Stimulated activated CD8-positive, alpha-beta memory T cell treated with anti-CD3 and anti-CD28 coated beads, Interleukin-7, amount 100 ng/mL, for 48 hours (primary cell): Measurements from ENCODE around the gene NUDT4.

Source experiments
- DNase-seq, 2 donors: peaks; one replicate each; pipeline ENCODE4 v3.0.0-alpha.2; 2020; ENCODE audit warnings: low read depth in 1 of 2; ENCODE audit errors: extremely low read depth in 1 of 2

Gene NUDT4

GRCh38 chr12:93377252-93378195 lies at the start of gene NUDT4:
NUDT4 (plus strand) TSS chr12:93377925; CDS start chr12:93378323, 398 bp downstream.
- DNase-seq = peak; percentile 91 to 92

GRCh38 chr12:93333054-93333453 lies 44.7 kb upstream of the NUDT4 start:
- no peak for DNase-seq

- no peak for DNase-seq
These were observed 43.9 kb upstream of the NUDT4 start for GRCh38 chr12:93333828-93334227.

DNA sequence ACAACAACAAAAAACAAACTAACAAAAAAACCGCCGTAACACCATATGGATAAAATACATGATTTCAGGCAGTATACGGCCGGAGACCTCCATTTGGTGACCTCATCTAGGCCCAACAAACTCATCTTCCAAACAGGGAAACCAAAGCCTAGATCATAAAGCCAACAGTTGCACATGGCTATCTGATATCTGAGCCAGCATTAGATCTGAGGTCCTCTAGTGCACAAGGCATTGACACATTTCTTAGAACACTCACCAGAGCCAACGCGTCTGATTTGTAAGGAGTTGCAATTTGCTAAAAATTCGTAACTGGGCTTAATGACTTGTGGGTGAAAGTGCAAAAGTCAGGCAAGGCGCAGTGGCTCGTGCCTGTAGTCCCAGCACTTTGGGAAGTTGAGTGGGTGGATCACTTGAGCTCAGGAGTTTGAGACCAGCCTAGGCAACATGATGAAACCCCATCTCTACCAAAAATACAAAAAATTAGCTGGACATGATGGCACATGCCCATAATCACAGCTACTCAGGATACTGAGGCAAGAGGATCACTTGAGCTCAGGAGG lies 42.0 kb upstream of the NUDT4 start:
- DNase-seq = no peak

DNA sequence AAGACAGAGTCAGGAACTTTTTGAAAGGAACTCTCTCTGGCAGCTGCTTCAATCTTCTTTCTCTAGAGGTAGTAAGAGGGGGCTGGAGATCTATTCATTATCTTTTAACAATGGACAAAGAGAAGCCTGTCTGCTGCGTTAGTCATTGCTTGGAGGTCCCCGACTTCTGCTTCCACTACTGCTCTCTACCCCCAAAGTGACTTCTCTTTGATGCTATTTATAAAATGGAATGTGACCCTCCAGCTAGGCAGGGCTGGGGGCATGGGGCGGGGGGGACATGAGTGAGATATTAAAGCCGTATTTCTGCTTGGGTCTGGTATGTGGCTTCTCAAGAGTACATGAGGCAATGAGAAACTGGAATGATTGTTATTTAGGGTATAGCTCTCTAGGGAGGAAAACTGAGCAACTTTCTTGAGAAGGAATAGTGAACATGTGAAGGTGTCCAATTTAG lies 41.4 kb upstream of the NUDT4 start:
- no peak for DNase-seq

GRCh38 chr12:93338598-93338997 lies 39.1 kb upstream of the NUDT4 start:
- no peak for DNase-seq

- no peak for DNase-seq
These were observed 38.0 kb upstream of the NUDT4 start for GRCh38 chr12:93339695-93340094.

DNA sequence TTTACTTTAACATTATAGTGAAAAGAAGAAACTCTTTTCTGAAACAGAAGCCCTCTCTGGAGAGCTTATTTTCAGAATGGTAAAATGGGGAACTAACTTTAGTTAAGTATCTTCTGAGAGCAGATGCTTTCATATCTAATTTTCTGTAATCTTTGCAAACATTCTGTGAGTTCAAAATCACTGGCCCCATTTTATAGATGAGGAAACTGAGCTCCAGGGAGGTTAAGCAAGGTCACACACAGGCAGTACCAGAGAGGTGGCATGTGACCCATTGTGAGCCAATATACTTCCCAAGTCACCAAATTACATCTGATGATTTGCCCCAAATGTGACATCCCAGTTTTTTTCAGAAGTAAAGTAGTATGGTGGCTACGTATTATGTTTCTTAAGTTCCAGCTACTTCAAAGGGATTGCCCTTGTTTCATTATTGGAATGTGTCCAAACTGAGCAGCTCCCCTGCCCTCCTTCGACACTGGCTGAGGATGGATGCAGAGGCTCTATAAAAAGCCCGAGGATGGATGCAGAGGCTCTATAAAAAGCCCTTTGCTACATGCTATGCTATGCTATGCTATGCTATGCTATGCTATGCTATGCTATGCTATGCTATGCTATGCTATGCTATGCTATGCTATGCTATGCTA lies 36.2 kb upstream of the NUDT4 start:
- no peak for DNase-seq

- DNase-seq = no peak
These were observed 30.5 kb upstream of the NUDT4 start for GRCh38 chr12:93347054-93347785.

DNA sequence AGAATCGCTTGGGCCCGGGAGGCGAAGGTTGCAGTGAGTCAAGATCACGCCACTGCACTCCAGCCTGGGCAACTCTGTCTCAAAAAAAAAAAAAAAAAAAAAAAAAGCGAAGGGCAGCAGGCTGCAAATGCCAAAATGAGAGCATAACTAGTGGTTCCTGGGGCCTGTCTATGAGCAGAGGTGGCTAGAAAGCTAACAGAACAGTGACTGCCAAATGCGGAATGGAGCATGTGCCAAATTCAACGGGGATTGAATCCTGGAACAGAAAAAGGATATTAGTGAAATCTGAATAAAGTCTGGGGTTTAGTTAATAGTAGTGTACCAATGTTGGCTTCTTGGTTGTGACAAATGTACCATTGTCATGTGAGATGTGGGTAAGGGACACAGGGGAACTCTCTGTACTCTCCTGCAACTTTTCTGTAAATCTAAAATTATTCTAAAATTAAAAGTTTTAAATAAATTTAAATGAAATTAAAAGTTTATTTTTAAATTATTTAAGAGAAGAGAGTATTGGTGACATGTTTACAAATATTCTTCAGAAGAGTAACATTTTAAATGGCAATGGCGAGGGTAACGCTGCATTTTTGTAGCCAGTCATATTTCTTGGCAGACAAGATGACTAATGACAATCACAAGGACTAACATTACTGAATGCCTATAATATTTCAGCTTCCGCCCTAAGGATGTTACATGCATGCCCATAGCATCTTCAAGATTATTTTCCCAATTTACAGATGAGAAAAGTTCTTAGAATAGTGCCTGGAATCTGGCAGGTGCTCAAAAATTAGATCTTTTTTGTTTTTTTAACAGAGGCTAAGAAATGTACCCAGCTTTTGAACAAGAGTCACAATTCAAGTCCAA lies 28.9 kb upstream of the NUDT4 start:
- DNase-seq = no peak

- no peak for DNase-seq
These were observed 26.0 kb upstream of the NUDT4 start for GRCh38 chr12:93351726-93352125.

DNA sequence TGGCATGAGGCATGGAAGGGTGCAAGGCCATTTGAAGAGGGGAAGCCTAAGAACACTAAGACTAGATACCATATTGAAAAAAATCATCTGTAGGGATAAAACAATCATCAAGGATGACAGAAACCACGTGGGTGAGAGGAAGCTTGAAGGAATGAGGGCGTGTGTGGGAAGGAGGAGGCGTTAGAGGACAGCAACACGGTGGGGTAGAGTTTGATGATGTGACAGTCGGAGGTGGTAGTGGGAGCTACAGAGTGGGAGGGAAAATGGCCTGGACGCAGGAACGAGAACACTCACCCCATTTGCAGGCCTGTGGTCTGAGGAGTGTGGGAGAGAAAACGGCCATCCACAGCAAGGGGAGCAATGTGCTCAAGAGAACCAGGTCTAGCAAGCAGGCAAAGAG lies 25.4 kb upstream of the NUDT4 start:
- no peak for DNase-seq

GRCh38 chr12:93356214-93356613 lies 21.5 kb upstream of the NUDT4 start:
- no peak for DNase-seq

GRCh38 chr12:93358058-93358457 lies 19.7 kb upstream of the NUDT4 start:
- DNase-seq = no peak

GRCh38 chr12:93358821-93359220 lies 18.9 kb upstream of the NUDT4 start:
- no peak for DNase-seq

DNA sequence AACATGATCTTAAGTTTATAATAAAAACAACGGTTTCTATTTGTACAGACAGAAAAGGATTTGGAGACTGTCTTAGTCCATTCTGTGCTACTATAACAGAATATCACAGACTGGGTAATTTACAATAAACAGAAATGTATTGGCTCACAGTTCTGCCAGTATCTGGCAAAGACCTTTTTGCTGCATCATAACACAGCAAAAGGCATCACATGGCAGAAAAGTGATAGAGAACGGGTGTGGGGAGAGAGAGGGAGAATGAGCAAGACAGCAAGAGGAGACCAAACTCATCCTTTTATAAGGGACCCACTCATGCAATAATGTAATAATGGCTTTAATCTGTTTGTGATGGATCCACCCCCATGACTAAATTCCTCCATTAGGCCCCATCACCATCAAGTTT lies 17.0 kb upstream of the NUDT4 start:
- no peak for DNase-seq

GRCh38 chr12:93361151-93361919 lies 16.4 kb upstream of the NUDT4 start:
- no peak for DNase-seq

- no peak for DNase-seq
These were observed 13.9 kb upstream of the NUDT4 start for GRCh38 chr12:93363841-93364297.
